Gastroesophageal sphincter (tissue), 3 donors: ENCODE measurements around the gene SCFD2.

Experiments
- POLR2A ChIP-seq, 2 donors: fragments of 450-650 bp; IDR thresholded peaks; one replicate each; pipeline ENCODE4 v1.6.1; 2017; ENCODE audit warnings: antibody characterized with exemption in 2 of 2, mild to moderate bottlenecking in 2 of 2, moderate library complexity in 1 of 2
- POLR2AphosphoS5 ChIP-seq: sonication (generic); formaldehyde crosslinking; IDR thresholded peaks from one replicate; pipeline ENCODE4 v1.6.1; 2017; ENCODE audit warnings: antibody characterized with exemption
- TF ChIP-seq, protein P1 (sequence below), 4 experiments: fragments of 200-600 bp in 2 of 4; fragments of 450-650 bp in 2 of 4; sonication (generic) in 1 of 4; IDR thresholded peaks; one replicate each; pipeline ENCODE4 v1.5.1; 2017 to 2019; ENCODE audit warnings: antibody characterized with exemption in 4 of 4, mild to moderate bottlenecking in 2 of 4, moderate library complexity in 2 of 4

DNA sequence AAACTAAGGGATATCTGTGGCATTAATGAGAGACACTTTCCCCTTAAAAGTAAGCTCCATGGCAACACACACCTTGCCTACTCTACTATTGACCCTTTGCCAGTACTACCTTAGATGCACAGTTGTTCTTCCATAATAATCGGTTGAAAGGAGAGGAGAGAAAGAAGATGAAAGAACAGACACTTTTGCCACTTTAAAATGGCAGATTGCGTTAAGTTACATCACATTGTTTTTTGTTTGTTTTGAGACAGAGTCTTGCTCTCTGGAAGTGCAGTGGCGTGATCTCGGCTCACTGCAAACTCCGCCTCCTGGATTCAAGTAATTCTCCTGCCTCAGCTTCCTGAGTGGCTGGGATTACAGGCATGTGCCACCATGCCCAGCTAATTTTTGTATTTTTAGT is 239.8 kb downstream of the SCFD2 start:
- TF ChIP-seq, protein P1, sequence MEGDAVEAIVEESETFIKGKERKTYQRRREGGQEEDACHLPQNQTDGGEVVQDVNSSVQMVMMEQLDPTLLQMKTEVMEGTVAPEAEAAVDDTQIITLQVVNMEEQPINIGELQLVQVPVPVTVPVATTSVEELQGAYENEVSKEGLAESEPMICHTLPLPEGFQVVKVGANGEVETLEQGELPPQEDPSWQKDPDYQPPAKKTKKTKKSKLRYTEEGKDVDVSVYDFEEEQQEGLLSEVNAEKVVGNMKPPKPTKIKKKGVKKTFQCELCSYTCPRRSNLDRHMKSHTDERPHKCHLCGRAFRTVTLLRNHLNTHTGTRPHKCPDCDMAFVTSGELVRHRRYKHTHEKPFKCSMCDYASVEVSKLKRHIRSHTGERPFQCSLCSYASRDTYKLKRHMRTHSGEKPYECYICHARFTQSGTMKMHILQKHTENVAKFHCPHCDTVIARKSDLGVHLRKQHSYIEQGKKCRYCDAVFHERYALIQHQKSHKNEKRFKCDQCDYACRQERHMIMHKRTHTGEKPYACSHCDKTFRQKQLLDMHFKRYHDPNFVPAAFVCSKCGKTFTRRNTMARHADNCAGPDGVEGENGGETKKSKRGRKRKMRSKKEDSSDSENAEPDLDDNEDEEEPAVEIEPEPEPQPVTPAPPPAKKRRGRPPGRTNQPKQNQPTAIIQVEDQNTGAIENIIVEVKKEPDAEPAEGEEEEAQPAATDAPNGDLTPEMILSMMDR (IDR thresholded peaks at IDR 0.05) = no peak
- no peak for TF ChIP-seq POLR2AphosphoS5
- TF ChIP-seq POLR2A (IDR thresholded peaks at IDR 0.05) = no peak
